Endodermal cell (in vitro differentiated cells): Measurements from ENCODE around the gene TTC9. TPM values are rescaled to one million over a fixed set of nuclear protein-coding genes. Genes with fewer than 3 reads are reported as not detected.

ENCODE experiments used
- DNase-seq: peaks from one replicate; pipeline ENCODE4 v3.0.0-alpha.2; 2017
- H3K27ac ChIP-seq: 2 replicates; pipeline ENCODE4 v1.5.1; 2013; ENCODE audit warnings: mild to moderate bottlenecking, low read depth, low read length, moderate library complexity
- H3K27me3 ChIP-seq: 2 replicates; pipeline ENCODE4 v1.6.1; 2013; ENCODE audit warnings: mild to moderate bottlenecking, low read length, moderate library complexity; ENCODE audit not compliant: insufficient read depth, control insufficient read depth, poor library complexity, severe bottlenecking
- H3K36me3 ChIP-seq: 2 replicates; pipeline ENCODE4 v1.7.0; 2013; ENCODE audit warnings: mild to moderate bottlenecking, low read length, moderate library complexity; ENCODE audit not compliant: control insufficient read depth, insufficient read depth
- H3K4me1 ChIP-seq: one replicate; pipeline ENCODE4 v1.7.0; 2013; ENCODE audit warnings: low read length; ENCODE audit not compliant: control insufficient read depth, insufficient read depth
- H3K4me3 ChIP-seq: 2 replicates; pipeline ENCODE4 v1.5.1; 2013; ENCODE audit warnings: mild to moderate bottlenecking, low read length, moderate library complexity
- H3K9ac ChIP-seq: 2 replicates; pipeline ENCODE4 v1.6.1; 2013; ENCODE audit warnings: mild to moderate bottlenecking, low read length, moderate library complexity; ENCODE audit not compliant: poor library complexity, severe bottlenecking; ENCODE audit errors: extremely low read depth
- H3K9me3 ChIP-seq: 2 replicates; pipeline ENCODE4 v1.6.1; 2013; ENCODE audit warnings: mild to moderate bottlenecking, low read length, moderate library complexity; ENCODE audit not compliant: control insufficient read depth
- H3K27ac Mint-ChIP-seq: 2 replicates; pipeline ENCODE4 v1.8.0; 2020; ENCODE audit warnings: mixed read lengths
- H3K27me3 Mint-ChIP-seq: 2 replicates; pipeline ENCODE4 v1.8.0; 2021; ENCODE audit warnings: mild to moderate bottlenecking, mixed read lengths; ENCODE audit not compliant: insufficient read depth
- H3K36me3 Mint-ChIP-seq: 2 replicates; pipeline ENCODE4 v1.8.0; 2020; ENCODE audit warnings: low read depth, mixed read lengths
- H3K4me1 Mint-ChIP-seq: 2 replicates; pipeline ENCODE4 v1.8.0; 2020; ENCODE audit warnings: mixed read lengths
- H3K4me3 Mint-ChIP-seq: 2 replicates; pipeline ENCODE4 v1.8.0; 2020; ENCODE audit warnings: mild to moderate bottlenecking, moderate library complexity, mixed read lengths
- H3K9me3 Mint-ChIP-seq: 2 replicates; pipeline ENCODE4 v1.8.0; 2020; ENCODE audit warnings: mild to moderate bottlenecking, mixed read lengths
- WGBS, 2 experiments: methylation state at CpG; one replicate each; pipeline versions ENCODE4 v1.1.5 to v1.1.7; 2013; ENCODE audit warnings: missing lambda C conversion rate in 2 of 2, mixed read lengths in 1 of 2; ENCODE audit not compliant: insufficient coverage in 1 of 2, insufficient read length in 1 of 2; 5-methylcytosine and 5-hydroxymethylcytosine counted together
- total RNA-seq, 2 donors: library from RNA; stranded (reverse); fragmentation: NEBNext Ultra II Directional in 1 of 2; extraction: Animal tissue kit (Norgen Biotek cat#: 25700) in 1 of 2; gene quantifications; 2 replicates in 1 of 2; 3 replicates in 1 of 2; pipeline ENCODE4 v1.2.1, GENCODE V29; 2021
- TF ChIP-seq, protein P1 (sequence below): fragments of 200-600 bp; sonication (generic); conservative IDR thresholded peaks from 2 replicates; pipeline ENCODE4 v1.5.0; 2021; ENCODE audit warnings: antibody characterized with exemption, mild to moderate bottlenecking

The TTC9 gene
- total RNA-seq, 2 donors from 2014 or later: 9.4 to 11.6 TPM

DNA sequence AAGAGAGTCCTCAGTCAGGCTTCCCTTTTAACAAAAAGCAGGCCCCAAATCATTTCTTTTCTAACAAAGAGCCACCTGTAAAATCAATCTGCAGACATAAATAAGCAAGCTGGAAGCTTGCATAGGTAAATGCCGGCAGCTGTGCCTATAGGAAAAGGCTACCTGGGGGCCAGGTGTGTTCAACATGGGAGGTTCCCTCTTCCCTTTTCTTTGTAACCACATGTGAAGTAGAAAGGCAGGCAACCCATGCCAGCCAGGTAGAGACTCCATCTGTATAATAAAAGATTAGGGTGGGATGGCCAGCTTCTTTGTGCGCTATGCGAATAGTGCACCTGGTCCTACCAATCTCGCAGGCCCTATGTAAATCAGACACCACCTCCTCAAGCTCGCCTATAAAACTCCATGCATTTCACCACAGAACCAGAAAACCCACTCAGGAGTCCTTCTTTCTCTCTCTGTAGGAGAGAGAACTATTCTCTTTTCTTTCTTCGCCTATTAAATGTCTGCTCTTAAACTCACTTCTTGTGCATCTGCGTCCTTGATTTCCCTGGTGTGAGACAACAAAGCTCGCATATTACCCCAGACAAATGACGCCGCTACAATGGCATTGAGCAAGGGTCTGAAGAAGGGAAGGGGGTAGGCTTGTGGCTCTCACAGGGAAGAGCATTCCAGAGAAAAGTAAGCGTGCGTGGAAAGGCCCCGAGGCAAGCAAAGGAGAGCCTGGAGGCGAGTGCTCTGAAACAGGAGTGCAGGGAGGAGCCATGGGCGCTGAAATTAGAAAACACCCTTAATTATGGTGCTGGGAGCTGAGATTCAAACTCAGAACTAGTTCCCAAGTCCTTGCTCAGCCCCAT, 67.2 kb downstream of the TTC9 start:
- Histone ChIP-seq H3K27me3 (no peaks in the 10 kb centered on the region), H3K36me3 (no peaks in the 10 kb centered on the region), H3K9ac (no peak overlapping the region), H3K4me3 (no peak overlapping the region), H3K4me1 (peaks cover 7% of the 10 kb centered on the region), H3K27ac (no peak overlapping the region), H3K9me3 (no peaks in the 10 kb centered on the region)
- Mint-ChIP-seq H3K27ac (peak overlapping the region; percentile 36), H3K4me3 (no peak overlapping the region), H3K9me3 (no peaks in the 10 kb centered on the region), H3K27me3 (no peaks in the 10 kb centered on the region), H3K4me1 (peaks cover 35% of the 10 kb centered on the region), H3K36me3 (no peaks in the 10 kb centered on the region)
- TF ChIP-seq, protein P1, sequence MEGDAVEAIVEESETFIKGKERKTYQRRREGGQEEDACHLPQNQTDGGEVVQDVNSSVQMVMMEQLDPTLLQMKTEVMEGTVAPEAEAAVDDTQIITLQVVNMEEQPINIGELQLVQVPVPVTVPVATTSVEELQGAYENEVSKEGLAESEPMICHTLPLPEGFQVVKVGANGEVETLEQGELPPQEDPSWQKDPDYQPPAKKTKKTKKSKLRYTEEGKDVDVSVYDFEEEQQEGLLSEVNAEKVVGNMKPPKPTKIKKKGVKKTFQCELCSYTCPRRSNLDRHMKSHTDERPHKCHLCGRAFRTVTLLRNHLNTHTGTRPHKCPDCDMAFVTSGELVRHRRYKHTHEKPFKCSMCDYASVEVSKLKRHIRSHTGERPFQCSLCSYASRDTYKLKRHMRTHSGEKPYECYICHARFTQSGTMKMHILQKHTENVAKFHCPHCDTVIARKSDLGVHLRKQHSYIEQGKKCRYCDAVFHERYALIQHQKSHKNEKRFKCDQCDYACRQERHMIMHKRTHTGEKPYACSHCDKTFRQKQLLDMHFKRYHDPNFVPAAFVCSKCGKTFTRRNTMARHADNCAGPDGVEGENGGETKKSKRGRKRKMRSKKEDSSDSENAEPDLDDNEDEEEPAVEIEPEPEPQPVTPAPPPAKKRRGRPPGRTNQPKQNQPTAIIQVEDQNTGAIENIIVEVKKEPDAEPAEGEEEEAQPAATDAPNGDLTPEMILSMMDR: no peak
- 69 to 83% methylated on average over 11 to 15 of the region's 15 CpGs for WGBS, 2 experiments
- peak; percentile 63 for DNase-seq

DNA sequence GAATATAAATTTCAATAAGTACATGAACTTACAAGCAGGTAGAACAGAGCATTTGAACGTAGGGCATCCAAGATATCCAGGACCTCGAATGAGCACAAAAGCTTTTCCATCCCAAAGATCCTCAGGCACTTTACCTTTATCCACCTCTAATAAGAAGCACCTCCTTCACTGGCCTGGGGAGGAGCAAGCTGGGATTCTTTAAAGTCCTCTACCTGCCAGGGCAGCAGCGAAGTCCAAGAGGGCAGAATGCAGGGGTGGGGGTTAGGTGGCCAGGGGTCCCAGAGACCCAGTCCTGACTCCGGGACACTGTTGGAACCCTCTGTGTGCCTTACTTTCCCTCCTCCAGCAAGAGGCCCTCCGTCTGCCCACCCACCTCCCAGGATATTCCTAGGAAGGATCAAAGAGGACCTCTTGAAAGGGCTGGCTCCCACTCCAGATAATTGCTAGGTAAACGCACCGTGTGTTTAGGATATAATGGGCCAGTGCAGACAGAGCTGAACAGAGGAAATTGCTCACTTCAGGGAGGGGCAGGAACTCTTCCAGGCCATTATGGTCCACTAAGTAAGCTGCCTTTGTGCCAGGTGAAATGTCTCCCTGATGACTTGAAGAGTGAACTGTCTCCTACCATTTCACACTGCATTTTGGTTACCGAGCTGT, 68.1 kb downstream of the TTC9 start:
- 78% methylated on average over 5 to 8 of the region's 8 CpGs for WGBS, 2 experiments
- no peak overlapping the region for H3K27ac ChIP-seq
- no peaks in the 10 kb centered on the region for H3K9me3 ChIP-seq
- no peaks in the 10 kb centered on the region for H3K27me3 Mint-ChIP-seq
- no peaks in the 10 kb centered on the region for H3K36me3 Mint-ChIP-seq
- H3K4me3 Mint-ChIP-seq: no peak overlapping the region
- no peaks in the 10 kb centered on the region for H3K27me3 ChIP-seq
- H3K27ac Mint-ChIP-seq: peak overlapping the region; percentile 50
- H3K9me3 Mint-ChIP-seq: no peaks in the 10 kb centered on the region
- TF ChIP-seq, protein P1: no peak
- no peaks in the 10 kb centered on the region for H3K36me3 ChIP-seq
- peaks cover 7% of the 10 kb centered on the region for H3K4me1 ChIP-seq
- no peak overlapping the region for H3K4me3 ChIP-seq
- H3K9ac ChIP-seq: no peak overlapping the region
- DNase-seq: peak; percentile 61
- H3K4me1 Mint-ChIP-seq: peaks cover 36% of the 10 kb centered on the region

DNA sequence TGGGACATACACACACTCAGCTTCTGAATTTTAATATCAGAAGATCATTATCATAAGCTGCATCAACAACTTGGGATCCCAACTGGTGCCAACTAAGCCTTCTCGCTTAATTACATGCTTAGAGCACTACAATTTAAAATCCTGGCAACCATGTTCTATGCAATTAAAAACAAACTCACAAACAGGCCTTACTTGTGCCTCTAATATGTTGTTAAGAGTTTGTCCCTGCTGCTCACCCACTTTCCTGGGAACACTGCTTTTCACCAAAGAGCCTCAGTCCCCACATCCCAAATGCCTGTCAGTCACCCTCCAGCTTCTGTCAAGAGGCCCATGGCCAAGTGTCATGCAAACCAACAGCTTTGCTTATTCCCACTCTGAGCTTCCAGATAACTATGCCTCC, 69.7 kb downstream of the TTC9 start:
- no peak overlapping the region for H3K27ac Mint-ChIP-seq
- DNase-seq: no peak
- no peaks in the 10 kb centered on the region for H3K9me3 ChIP-seq
- H3K27me3 ChIP-seq: no peaks in the 10 kb centered on the region
- H3K36me3 Mint-ChIP-seq: no peaks in the 10 kb centered on the region
- no peaks in the 10 kb centered on the region for H3K9me3 Mint-ChIP-seq
- H3K4me3 Mint-ChIP-seq: no peak overlapping the region
- H3K27ac ChIP-seq: no peak overlapping the region
- H3K27me3 Mint-ChIP-seq: no peaks in the 10 kb centered on the region
- peaks cover 7% of the 10 kb centered on the region for H3K4me1 ChIP-seq
- H3K36me3 ChIP-seq: no peaks in the 10 kb centered on the region
- TF ChIP-seq, protein P1: no peak
- peaks cover 35% of the 10 kb centered on the region for H3K4me1 Mint-ChIP-seq
- no peak overlapping the region for H3K4me3 ChIP-seq
- H3K9ac ChIP-seq: no peak overlapping the region
- 93% methylated on average over 1 of the region's 1 CpG; no CpG with 5 or more reads in 1 of the 2 experiments for WGBS, 2 experiments
